Measurements from ENCODE around the gene DAD1. TPM values are rescaled to one million over a fixed set of nuclear protein-coding genes. Genes with fewer than 3 reads are reported as not detected.

Gene DAD1
- total RNA-seq, 4 donors from 2014 or later, result 52.0 to 173 (median 123) TPM

GRCh38 chr14:22613736-22614239 is 24.8 kb upstream of the DAD1 start:
- TF ChIP-seq CTCF (IDR thresholded peaks at IDR 0.05) (no peak), POLR2A (IDR thresholded peaks at IDR 0.05) (no peak)
- no peak for DNase-seq
- H3K9me3 ChIP-seq, result no peaks in the 10 kb centered on the region
- H3K36me3 ChIP-seq, result peaks cover 0 to 33% (median 0%) of the 10 kb centered on the region in 3 donors
- no peaks in the 10 kb centered on the region for H3K27me3 ChIP-seq
- no peak overlapping the region for H3K4me3 ChIP-seq
- H3K4me1 ChIP-seq, result no peaks in the 10 kb centered on the region
- no peak overlapping the region for H3K27ac ChIP-seq

DNA sequence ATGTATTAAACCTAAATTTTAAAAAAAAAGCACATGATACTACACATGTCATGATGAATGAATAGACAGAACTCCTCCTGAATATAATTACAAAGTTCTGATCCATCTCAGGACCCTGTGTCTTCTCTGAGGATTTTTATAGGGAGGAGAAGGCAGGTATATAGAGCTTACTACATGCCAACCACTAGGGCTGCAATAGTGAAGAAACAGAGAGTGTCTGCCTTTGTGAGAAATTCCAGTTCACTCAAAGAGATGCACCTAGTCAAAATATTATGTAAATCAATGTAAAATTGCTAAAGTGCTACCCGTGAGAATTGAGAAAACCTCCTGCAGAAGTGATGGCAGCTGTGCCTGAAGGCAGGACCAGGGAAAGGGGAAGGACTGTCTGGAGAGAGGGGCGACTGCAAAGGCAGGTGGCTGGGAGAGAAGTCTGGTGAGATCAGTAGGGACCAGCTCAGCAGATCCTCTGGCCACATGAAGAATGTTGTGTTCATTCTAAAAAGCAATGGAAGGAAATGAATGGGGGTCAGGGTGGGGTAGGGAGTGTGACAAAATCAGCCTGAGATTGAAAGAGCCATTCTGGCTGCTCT is 24.2 kb upstream of the DAD1 start:
- TF ChIP-seq POLR2A (IDR thresholded peaks at IDR 0.05) (no peak), CTCF (IDR thresholded peaks at IDR 0.05) (no peak)
- no peaks in the 10 kb centered on the region for H3K9me3 ChIP-seq
- H3K4me1 ChIP-seq, result no peaks in the 10 kb centered on the region
- no peaks in the 10 kb centered on the region for H3K27me3 ChIP-seq
- no peak overlapping the region for H3K4me3 ChIP-seq
- no peak for DNase-seq
- no peak overlapping the region for H3K27ac ChIP-seq
- peaks cover 0 to 38% (median 0%) of the 10 kb centered on the region in 3 donors for H3K36me3 ChIP-seq

GRCh38 chr14:22610931-22611330 is 21.9 kb upstream of the DAD1 start:
- no peak overlapping the region for H3K27ac ChIP-seq
- H3K36me3 ChIP-seq, result peaks cover 0 to 60% (median 0%) of the 10 kb centered on the region in 3 donors
- H3K27me3 ChIP-seq, result no peaks in the 10 kb centered on the region
- TF ChIP-seq CTCF (IDR thresholded peaks at IDR 0.05) (no peak), POLR2A (IDR thresholded peaks at IDR 0.05) (no peak)
- no peaks in the 10 kb centered on the region for H3K9me3 ChIP-seq
- H3K4me1 ChIP-seq, result no peaks in the 10 kb centered on the region
- H3K4me3 ChIP-seq, result no peak overlapping the region
- no peak for DNase-seq

DNA sequence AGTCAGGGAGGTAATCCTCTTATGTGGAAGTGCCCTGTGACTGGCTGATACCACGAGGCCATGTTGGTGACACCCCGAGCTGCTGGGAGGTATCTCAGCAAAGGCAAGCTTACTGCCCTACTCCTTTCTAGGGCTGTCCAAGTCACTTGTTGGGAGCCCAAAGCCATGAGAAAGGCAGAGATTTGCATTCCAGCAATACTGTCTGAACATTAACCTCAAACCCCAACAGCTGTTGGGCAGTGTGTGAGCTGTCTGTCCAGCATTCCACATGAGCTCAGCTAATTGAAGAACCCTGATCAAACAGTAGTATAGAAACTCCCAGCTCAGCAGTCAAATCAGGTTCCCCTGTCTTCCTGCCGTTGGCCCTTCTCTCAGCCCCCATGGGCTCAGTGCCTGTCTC is 18.3 kb upstream of the DAD1 start:
- H3K27me3 ChIP-seq, result no peaks in the 10 kb centered on the region
- no peak overlapping the region for H3K4me3 ChIP-seq
- TF ChIP-seq CTCF (IDR thresholded peaks at IDR 0.05) (no peak), POLR2A (IDR thresholded peaks at IDR 0.05) (no peak)
- H3K36me3 ChIP-seq, result peaks cover 0 to 96% (median 0%) of the 10 kb centered on the region in 3 donors
- no peak overlapping the region for H3K27ac ChIP-seq
- H3K4me1 ChIP-seq, result no peaks in the 10 kb centered on the region
- no peaks in the 10 kb centered on the region for H3K9me3 ChIP-seq
- DNase-seq, result no peak

DNA sequence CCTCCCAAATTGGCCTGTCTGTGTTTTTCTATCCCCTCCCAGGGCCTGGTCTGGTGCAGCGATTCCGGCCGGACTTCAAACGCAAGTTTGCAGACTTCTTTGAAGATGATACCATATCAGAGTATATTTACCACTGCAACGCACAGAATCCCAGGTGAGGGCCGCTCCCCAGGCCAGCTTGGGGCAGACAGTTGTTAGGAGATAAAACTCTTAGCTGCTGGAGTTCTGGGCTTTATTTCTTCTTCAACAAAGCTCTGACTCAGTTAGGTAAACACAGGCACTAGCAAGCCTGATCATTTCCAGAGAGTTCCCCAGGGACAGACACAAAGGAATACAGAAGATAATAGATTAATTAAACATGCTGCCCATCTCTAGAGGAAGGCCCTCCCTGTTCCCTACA is 17.4 kb upstream of the DAD1 start:
- H3K4me3 ChIP-seq, result no peak overlapping the region
- no peaks in the 10 kb centered on the region for H3K27me3 ChIP-seq
- TF ChIP-seq CTCF (IDR thresholded peaks at IDR 0.05) (no peak), POLR2A (IDR thresholded peaks at IDR 0.05) (no peak)
- no peaks in the 10 kb centered on the region for H3K9me3 ChIP-seq
- no peaks in the 10 kb centered on the region for H3K4me1 ChIP-seq
- H3K27ac ChIP-seq, result no peak overlapping the region
- DNase-seq, result no peak
- H3K36me3 ChIP-seq, result peaks cover 0 to 97% (median 0%) of the 10 kb centered on the region in 3 donors
